Dedifferentiated amniotic fluid mesenchymal stem cell (primary cell): ENCODE measurements around the gene NFATC2.

Experiments used
- DNase-seq: peaks from one replicate; pipeline ENCODE4 v3.0.0-alpha.2; 2016; ENCODE audit errors: extremely low spot score

Gene NFATC2

GRCh38 chr20:51542571-51543421, at the start of gene NFATC2:
NFATC2 (minus strand) TSS chr20:51542719; CDS start chr20:51542499, 220 bp downstream.
- DNase-seq: no peak

GRCh38 chr20:51591871-51592270, 49.4 kb upstream of the NFATC2 start:
- no peak for DNase-seq

GRCh38 chr20:51588762-51589161, 46.2 kb upstream of the NFATC2 start:
- DNase-seq: no peak

- no peak for DNase-seq
Measured at GRCh38 chr20:51587145-51587544, 44.6 kb upstream of the NFATC2 start.

- DNase-seq: peak; percentile 57
Measured at GRCh38 chr20:51586005-51586440, 43.5 kb upstream of the NFATC2 start.

- no peak for DNase-seq
Measured at GRCh38 chr20:51585148-51585547, 42.6 kb upstream of the NFATC2 start.

GRCh38 chr20:51584737-51585136, 42.2 kb upstream of the NFATC2 start:
- DNase-seq: no peak

- DNase-seq: no peak
Measured at GRCh38 chr20:51584116-51584515, 41.6 kb upstream of the NFATC2 start.

- DNase-seq: no peak
Measured at GRCh38 chr20:51583499-51583898, 41.0 kb upstream of the NFATC2 start.

GRCh38 chr20:51583073-51583472, 40.6 kb upstream of the NFATC2 start:
- no peak for DNase-seq

GRCh38 chr20:51581571-51581970, 39.1 kb upstream of the NFATC2 start:
- no peak for DNase-seq

- peak; percentile 28 for DNase-seq
Measured at GRCh38 chr20:51579137-51579536, 36.6 kb upstream of the NFATC2 start.

GRCh38 chr20:51578145-51578459, 35.6 kb upstream of the NFATC2 start:
- no peak for DNase-seq

- DNase-seq: no peak
Measured at GRCh38 chr20:51577432-51578144, 35.1 kb upstream of the NFATC2 start.

- DNase-seq: no peak
Measured at GRCh38 chr20:51575486-51575885, 33.0 kb upstream of the NFATC2 start.

GRCh38 chr20:51574248-51575033, 31.9 kb upstream of the NFATC2 start:
- no peak for DNase-seq

GRCh38 chr20:51573576-51574243, 31.2 kb upstream of the NFATC2 start:
- DNase-seq: no peak

GRCh38 chr20:51571460-51571794, 28.9 kb upstream of the NFATC2 start:
- DNase-seq: no peak

GRCh38 chr20:51570739-51571459, 28.4 kb upstream of the NFATC2 start:
- DNase-seq: no peak

GRCh38 chr20:51569815-51570738, 27.6 kb upstream of the NFATC2 start:
- no peak for DNase-seq
